OCI-LY3 (cell line): ENCODE results near the gene SMAD4.

Experiments
- H2AFZ ChIP-seq: fragments of 200-600, 300-600 bp; shearing (Covaris generic); 2 replicates; pipeline ENCODE4 v1.6.0; 2014; ENCODE audit warnings: antibody characterized with exemption, low read depth, low read length
- H3K27ac ChIP-seq: fragments of 200-600, 300-600 bp; sonication (generic); 2 replicates; pipeline ENCODE4 v1.5.1; 2014; ENCODE audit warnings: mild to moderate bottlenecking, low read length, moderate library complexity, mixed read lengths
- H3K27me3 ChIP-seq: fragments of 200-600, 300-600 bp; sonication (generic); 2 replicates; pipeline ENCODE4 v1.6.1; 2014; ENCODE audit warnings: low read depth, low read length, mixed read lengths
- H3K36me3 ChIP-seq: fragments of 200-600, 300-600 bp; sonication (generic); replicated peaks from 2 replicates; pipeline ENCODE3; 2014; ENCODE audit warnings: low read depth, low read length, mixed read lengths
- H3K4me1 ChIP-seq: fragments of 300-600, 200-600 bp; sonication (generic); 2 replicates; pipeline ENCODE4 v1.6.1; 2014; ENCODE audit warnings: low read length, mixed read lengths
- H3K4me2 ChIP-seq: fragments of 200-600, 300-600 bp; sonication (generic); 2 replicates; pipeline ENCODE4 v1.6.1; 2014; ENCODE audit warnings: low read length, mixed read lengths
- H3K4me3 ChIP-seq: fragments of 300-600, 200-600 bp; sonication (generic); 2 replicates; pipeline ENCODE4 v1.5.1; 2014; ENCODE audit warnings: antibody characterized with exemption, mild to moderate bottlenecking, low read length, moderate library complexity
- H3K79me2 ChIP-seq: fragments of 300-600, 200-600 bp; shearing (Covaris generic); 2 replicates; pipeline ENCODE4 v1.6.1; 2014; ENCODE audit warnings: mild to moderate bottlenecking, low read length, mixed read lengths
- H3K9ac ChIP-seq: fragments of 300-600, 200-600 bp; shearing (Covaris generic); 2 replicates; pipeline ENCODE4 v1.6.0; 2014; ENCODE audit warnings: mild to moderate bottlenecking, low read length, moderate library complexity
- H3K9me3 ChIP-seq: fragments of 200-600, 300-600 bp; shearing (Covaris generic); 2 replicates; pipeline ENCODE4 v1.6.1; 2014; ENCODE audit warnings: low read length, mixed read lengths; ENCODE audit not compliant: insufficient read depth
- H4K20me1 ChIP-seq: fragments of 200-600, 300-600 bp; sonication (generic); 2 replicates; pipeline ENCODE4 v1.6.1; 2016; ENCODE audit warnings: low read length, mixed read lengths; ENCODE audit not compliant: insufficient read depth
- CTCF ChIP-seq: fragments of 200-600, 300-600 bp; sonication (generic); IDR thresholded peaks from 2 replicates; pipeline ENCODE4 v1.5.1; 2014; ENCODE audit warnings: antibody characterized with exemption, low read length, low read depth
- EZH2phosphoT487 ChIP-seq: fragments of 200-600 bp; shearing (Covaris generic); IDR thresholded peaks from 2 replicates; pipeline ENCODE4 v1.6.1; 2018; ENCODE audit warnings: antibody characterized with exemption, mixed run types, low read depth

SMAD4 gene

GRCh38 chr18:51064256-51064655 is 34.2 kb downstream of the SMAD4 start:
- Histone ChIP-seq H3K9ac (no peak overlapping the region), H2AFZ (no peak overlapping the region), H3K79me2 (no peaks in the 10 kb centered on the region), H3K36me3 (peaks cover 60% of the 10 kb centered on the region), H3K9me3 (no peaks in the 10 kb centered on the region), H3K4me3 (no peak overlapping the region), H3K27ac (no peak overlapping the region), H3K4me1 (no peaks in the 10 kb centered on the region), H3K27me3 (no peaks in the 10 kb centered on the region), H4K20me1 (no peaks in the 10 kb centered on the region), H3K4me2 (no peak overlapping the region)
- TF ChIP-seq CTCF (no peak), EZH2phosphoT487 (no peak)

DNA sequence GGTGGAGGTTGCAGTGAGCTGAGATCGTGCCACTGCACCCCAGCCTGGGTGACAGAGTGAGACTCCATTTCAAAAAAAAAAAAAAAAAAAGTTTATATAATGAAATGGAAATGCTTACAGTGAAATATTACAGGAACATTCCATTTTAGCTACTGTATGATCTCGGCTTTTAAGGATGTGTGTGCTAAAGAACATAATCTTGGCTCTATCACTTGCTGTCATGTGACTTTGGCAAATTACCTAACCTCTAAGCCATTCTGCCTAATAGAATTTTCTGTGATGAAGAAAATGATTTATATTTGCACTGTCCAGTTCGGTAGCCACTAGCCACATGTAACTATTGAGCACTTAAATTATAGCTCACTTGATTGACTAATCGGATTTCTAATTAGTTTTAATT is 36.3 kb downstream of the SMAD4 start:
- no peak overlapping the region for H3K4me2 ChIP-seq
- no peaks in the 10 kb centered on the region for H3K27me3 ChIP-seq
- H4K20me1 ChIP-seq, result no peaks in the 10 kb centered on the region
- no peak overlapping the region for H3K9ac ChIP-seq
- H3K4me3 ChIP-seq, result no peak overlapping the region
- 0 out of 2 replicates have a peak, but pooled peaks cover 4% of the 10 kb centered on the region for H3K4me1 ChIP-seq
- peaks cover 66% of the 10 kb centered on the region for H3K36me3 ChIP-seq
- no peaks in the 10 kb centered on the region for H3K9me3 ChIP-seq
- no peak overlapping the region for H2AFZ ChIP-seq
- H3K79me2 ChIP-seq, result peaks cover 11% of the 10 kb centered on the region; the same call in 1 of the 2 replicates
- no peak overlapping the region for H3K27ac ChIP-seq
- no peak for TF ChIP-seq CTCF
- no peak for TF ChIP-seq EZH2phosphoT487

- peaks cover 76% of the 10 kb centered on the region for H3K36me3 ChIP-seq
Measured at GRCh38 chr18:51068105-51068504, 38.1 kb downstream of the SMAD4 start.

DNA sequence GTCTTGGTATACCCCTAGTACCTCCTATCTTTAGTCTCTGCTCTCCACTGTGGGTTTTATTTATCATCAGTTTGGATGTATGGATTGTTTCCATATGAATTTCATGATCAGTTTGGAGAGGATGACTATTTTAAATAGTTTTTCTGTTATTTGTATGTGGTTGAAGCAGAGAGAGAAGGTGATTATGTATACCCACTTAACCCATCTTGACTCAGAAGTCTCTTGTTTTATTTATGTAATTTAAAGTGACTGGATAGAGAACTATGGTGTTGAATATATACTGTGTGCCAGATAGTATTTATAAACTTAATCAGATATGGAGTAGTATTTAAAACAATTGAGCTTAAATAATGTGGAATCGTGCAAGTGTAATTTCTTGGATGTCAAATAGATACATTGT is 39.9 kb downstream of the SMAD4 start:
- Histone ChIP-seq H2AFZ (no peak overlapping the region), H3K9ac (no peak overlapping the region), H4K20me1 (no peaks in the 10 kb centered on the region), H3K36me3 (peaks cover 68% of the 10 kb centered on the region), H3K4me1 (peaks cover 23% of the 10 kb centered on the region), H3K27me3 (no peaks in the 10 kb centered on the region), H3K27ac (no peak overlapping the region), H3K4me2 (no peak overlapping the region), H3K79me2 (peaks cover 39% of the 10 kb centered on the region), H3K4me3 (no peak overlapping the region), H3K9me3 (no peaks in the 10 kb centered on the region)
- TF ChIP-seq CTCF (no peak), EZH2phosphoT487 (no peak)

More at GRCh38 chr18:51068105-51068504, 38.1 kb downstream of the SMAD4 start:
- H4K20me1 ChIP-seq, result no peaks in the 10 kb centered on the region
- no peaks in the 10 kb centered on the region for H3K27me3 ChIP-seq
- H3K79me2 ChIP-seq, result peaks cover 28% of the 10 kb centered on the region
- no peak overlapping the region for H3K4me3 ChIP-seq
- H3K27ac ChIP-seq, result no peak overlapping the region
- no peak overlapping the region for H2AFZ ChIP-seq
- H3K9ac ChIP-seq, result no peak overlapping the region
- H3K4me1 ChIP-seq, result peaks cover 7% of the 10 kb centered on the region; the same call in 1 of the 2 replicates
- no peak overlapping the region for H3K4me2 ChIP-seq
- H3K9me3 ChIP-seq, result no peaks in the 10 kb centered on the region
- TF ChIP-seq EZH2phosphoT487 (no peak), CTCF (no peak)
